ENCODE results near the gene RACGAP1.

The RACGAP1 gene

GRCh38 chr12:49944046-49944445 is 81.2 kb downstream of the RACGAP1 start:
- DNase-seq (ENCODE audit: low spot score): no peak

- DNase-seq (ENCODE audit: low spot score): no peak
These were observed 81.7 kb downstream of the RACGAP1 start for GRCh38 chr12:49943625-49943960.

- no peak for DNase-seq (ENCODE audit: low spot score)
These were observed 82.2 kb downstream of the RACGAP1 start for GRCh38 chr12:49942921-49943624.

GRCh38 chr12:49942512-49942893 is 82.8 kb downstream of the RACGAP1 start:
- DNase-seq (ENCODE audit: low spot score): no peak

GRCh38 chr12:49941556-49942511 is 83.5 kb downstream of the RACGAP1 start:
- no peak for DNase-seq (ENCODE audit: low spot score)

- no peak for DNase-seq (ENCODE audit: low spot score)
These were observed 85.6 kb downstream of the RACGAP1 start for GRCh38 chr12:49939707-49940106.

GRCh38 chr12:49939307-49939706 is 86.0 kb downstream of the RACGAP1 start:
- DNase-seq (ENCODE audit: low spot score): no peak

All from SK-N-DZ (cell line).